ENCODE data around the gene ARHGEF10L.

ARHGEF10L gene

DNA sequence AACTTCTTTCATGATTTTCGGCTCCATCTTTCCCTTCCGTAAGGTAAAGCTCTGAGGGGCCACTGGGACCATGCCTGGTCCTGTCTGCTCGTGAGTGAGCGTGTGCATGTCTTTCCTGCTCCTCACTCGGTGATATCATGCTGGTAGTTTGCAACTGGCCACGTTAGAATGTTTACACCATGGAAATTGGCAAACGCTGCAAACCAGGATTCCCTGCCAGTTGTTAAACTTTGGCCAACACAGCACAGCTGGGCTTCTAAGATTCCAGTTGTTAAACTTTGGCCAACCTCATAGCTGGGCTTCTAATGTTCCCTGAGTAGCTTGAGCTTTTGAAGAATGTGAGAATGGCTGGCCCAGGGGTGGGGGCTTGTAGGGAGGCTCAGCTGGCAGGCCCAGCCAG is 147.6 kb downstream of the ARHGEF10L start:
- no peak for DNase-seq

DNA sequence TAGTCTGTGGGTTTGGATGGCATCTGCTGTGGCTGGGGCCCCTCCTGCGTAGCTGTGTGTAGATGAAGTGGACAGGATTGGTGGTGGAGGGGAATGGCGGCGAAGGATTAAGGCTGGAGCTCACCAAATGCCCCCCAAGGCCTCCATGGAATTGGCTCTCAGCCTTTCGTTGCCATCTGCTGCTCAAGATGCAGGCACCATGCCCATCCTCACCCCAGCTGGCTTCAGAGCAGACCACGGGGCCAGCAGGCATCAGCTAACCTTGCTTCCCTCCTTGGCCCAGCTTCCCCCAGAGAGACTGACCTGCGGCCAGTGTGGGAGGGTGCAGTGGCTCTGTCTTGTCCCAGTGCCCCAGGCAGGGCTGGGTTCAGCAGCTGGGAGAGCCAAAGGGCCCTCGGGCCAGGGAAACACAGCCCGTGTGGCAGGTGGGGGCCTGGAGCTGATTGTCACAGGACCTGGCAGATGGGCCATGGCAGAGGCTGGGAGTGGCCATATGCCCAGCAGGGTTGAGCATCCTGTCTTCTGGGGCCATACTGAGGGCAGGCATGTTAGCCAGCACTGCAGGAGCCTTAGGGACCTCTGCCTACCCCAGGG is 148.8 kb downstream of the ARHGEF10L start:
- DNase-seq = no peak

- DNase-seq = no peak
Measured at GRCh38 chr1:17689011-17689410, 149.5 kb downstream of the ARHGEF10L start.

DNA sequence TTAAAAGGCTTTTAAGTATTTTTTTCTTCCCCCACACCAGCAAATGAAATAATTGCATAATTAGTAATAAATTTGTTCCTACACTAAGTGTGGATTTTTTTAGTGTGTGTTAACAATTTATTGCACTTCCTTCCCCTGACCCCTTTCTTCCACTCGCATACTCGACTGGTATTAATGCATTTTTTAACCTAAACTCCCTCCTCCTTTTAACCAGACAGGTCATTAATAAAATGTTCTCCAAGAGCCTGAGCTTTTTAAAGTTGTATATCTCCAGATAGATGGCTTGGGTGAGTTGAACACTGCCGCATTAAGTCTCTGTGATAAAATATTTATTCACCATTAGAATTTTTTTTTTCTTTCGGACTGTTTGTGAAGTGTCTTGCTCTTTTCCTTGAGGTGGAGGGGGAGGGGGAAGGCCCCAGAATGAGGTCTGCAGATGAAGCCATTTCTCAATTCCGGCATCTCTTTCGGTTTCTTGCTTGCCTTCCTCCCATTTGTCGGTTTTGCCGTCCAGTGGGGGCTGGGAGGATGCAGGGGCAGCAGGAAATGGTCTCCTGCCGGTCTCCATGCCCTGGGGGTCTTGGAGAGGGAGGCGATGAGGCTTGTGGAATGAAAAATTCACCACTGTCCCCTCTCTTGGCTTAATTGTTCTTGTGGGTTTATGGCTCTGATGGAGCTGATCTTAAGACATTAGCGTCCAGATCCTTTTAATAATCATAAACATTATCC is 151.6 kb downstream of the ARHGEF10L start:
- DNase-seq = no peak

- DNase-seq = no peak
Measured at GRCh38 chr1:17692645-17693044, 153.1 kb downstream of the ARHGEF10L start.

DNA sequence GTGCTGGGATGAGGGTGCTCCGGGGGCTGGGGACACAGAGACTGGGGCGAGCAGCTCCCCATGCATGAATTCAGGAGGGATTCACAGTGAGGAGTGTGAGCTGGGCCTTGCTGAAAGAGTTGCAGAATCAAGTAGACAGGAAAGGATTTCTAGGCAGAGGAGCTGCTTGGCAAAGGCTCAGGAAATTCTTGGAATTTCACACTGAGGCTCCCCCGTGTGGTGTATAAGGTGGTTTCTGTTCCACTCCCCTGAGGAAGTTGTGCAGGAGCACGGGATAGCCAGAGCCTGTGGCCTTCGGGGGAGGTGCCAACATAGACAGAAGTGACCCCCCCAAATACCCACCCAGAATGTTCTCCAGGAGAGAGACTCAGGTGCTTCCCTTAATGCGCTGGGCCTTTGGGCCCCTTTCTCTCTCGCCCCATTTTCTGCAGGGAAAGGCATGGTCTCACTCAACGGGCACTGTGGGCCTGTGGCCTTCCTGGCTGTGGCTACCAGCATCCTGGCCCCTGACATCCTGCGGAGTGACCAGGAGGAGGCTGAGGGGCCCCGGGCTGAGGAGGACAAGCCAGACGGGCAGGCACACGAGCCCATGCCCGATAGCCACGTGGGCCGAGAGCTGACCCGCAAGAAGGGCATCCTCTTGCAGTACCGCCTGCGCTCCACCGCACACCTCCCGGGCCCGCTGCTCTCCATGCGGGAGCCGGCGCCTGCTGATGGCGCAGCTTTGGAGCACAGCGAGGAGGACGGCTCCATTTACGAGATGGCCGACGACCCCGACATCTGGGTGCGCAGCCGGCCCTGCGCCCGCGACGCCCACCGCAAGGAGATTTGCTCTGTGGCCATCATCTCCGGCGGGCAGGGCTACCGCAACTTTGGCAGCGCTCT is 157.2 kb downstream of the ARHGEF10L start:
- DNase-seq = no peak

- no peak for DNase-seq
Measured at GRCh38 chr1:17697458-17697857, 158.0 kb downstream of the ARHGEF10L start.

GRCh38 chr1:17699581-17699980 is 160.1 kb downstream of the ARHGEF10L start:
- DNase-seq = no peak

GRCh38 chr1:17700945-17701810 is 161.7 kb downstream of the ARHGEF10L start:
- DNase-seq = no peak

DNA sequence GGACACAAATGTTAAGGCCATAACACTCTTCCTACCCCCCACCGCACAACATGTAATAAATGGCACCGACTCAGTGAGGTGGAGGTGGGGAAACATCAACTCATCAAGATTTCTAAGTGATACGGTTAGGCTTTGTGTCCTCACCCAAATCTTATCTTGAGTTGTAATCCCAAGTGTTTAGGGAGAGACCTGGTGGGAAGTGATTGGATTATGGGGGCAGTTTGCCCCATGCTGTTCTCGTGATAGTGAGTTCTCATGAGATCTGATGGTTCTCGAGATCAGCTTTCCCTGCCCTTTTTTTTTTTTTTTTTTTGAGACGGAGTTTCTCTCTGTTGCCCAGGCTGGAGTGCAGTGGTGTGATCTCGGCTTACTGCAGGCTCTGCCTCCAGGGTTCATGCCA is 164.7 kb downstream of the ARHGEF10L start:
- DNase-seq = no peak

GRCh38 chr1:17706445-17706844 is 166.9 kb downstream of the ARHGEF10L start:
- no peak for DNase-seq

DNA sequence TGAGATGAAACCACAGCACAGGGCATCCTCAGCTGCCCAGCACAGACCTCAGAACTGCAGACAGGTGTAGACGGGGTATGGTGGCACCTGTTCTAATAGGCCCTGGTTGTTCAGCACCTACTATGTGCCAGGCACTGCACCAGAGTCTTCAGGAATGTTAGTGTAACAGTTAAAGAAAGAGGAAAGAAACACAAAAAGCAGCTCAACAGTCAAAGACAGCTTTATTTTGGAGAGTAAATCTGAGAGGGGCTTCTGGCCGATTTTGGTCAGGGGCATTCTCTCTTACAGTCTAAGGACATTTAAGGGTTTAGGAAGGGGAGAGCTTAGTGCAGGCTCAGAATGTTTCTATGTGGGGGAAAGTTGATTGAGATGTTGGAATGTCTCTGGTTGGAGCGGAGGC is 170.5 kb downstream of the ARHGEF10L start:
- DNase-seq = no peak

- no peak for DNase-seq
Measured at GRCh38 chr1:17710889-17711576, 171.5 kb downstream of the ARHGEF10L start.

GRCh38 chr1:17711577-17711910 is 172.0 kb downstream of the ARHGEF10L start:
- DNase-seq = no peak

DNA sequence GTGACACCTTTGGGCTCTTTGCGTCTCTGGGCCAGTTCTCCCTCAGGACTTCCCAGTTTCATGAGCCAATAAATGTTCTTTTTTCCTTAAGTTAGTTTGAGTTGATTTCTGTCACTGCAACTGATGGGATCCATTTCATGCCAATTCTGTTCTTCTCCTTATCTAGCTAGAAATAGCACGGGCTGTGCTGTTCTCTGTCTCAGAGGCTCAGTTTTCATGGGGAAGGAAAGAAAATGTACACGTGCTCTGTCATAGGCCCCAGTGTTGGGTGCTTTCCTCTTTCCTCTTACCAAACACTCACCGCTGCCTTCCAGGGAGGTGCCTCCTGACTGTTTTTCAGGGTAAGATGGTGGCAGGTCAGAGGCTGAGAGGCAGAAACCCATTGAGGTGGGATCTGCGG is 172.4 kb downstream of the ARHGEF10L start:
- DNase-seq = no peak

GRCh38 chr1:17713993-17714392 is 174.5 kb downstream of the ARHGEF10L start:
- DNase-seq = no peak

DNA sequence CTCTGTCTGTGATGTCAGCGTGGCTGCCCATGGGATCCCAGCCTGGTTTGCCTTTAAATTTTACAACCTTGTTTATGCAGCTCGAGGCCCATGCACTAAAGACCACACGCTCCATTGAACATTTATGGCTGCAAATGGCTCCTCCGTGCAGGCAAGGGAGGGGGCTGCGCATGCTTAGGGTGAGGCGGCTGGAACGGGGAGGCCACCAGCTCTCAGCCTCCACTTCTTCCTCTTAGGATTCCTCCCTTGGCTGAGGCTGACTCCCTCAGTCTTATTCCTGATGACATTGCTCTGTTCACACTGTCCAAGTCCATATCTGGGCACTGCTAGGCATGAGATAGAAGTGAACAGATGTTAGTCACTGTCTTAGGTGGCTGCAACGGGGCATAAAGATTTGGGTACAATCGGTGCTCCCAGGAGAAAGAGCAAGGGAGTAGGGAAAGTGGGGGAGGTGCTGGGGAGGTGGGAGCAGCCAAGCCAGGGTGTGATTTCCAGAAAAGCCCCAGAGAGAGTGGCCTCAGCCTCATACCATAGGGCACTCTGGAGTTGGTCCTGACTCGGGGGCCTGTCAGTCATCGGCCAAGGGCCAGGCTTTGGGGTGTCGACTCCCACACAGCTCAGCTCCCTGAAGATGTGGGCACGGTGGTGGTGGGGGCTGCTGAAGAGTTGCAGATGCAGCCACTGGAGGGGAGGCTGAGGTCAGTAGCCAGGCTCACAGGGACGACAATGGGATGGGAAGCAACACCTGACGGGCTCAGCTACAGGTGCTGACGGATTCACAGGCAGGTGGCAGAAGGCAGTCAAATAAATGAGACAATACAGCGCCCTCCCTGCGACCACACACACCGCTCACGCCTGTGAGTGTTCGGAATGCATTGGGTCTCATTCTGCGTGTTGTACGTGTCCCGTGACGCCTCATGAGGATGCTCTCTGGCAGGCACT is 178.4 kb downstream of the ARHGEF10L start:
- no peak for DNase-seq

GRCh38 chr1:17719874-17720273 is 180.4 kb downstream of the ARHGEF10L start:
- no peak for DNase-seq

GRCh38 chr1:17721444-17721843 is 181.9 kb downstream of the ARHGEF10L start:
- DNase-seq = no peak

DNA sequence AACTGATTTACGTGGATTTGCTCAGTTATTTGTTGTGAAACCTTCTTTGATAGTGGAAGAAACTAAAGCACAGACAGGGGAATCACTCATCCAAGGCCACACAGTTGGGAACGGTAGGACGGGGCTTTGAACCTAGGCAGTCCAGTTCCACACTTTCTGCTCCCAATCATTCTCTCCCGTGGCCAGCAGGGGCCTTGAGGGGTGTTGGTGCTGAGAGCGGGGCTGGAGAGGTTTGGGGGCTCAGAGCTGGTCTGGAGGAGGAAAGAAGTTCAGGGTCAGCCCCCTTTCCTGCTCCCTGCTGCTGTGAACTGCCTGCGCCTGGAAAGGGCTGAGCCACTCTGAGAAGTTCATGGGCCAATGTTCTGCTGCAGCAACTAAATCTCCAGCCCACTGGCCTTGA is 184.2 kb downstream of the ARHGEF10L start:
- no peak for DNase-seq

DNA sequence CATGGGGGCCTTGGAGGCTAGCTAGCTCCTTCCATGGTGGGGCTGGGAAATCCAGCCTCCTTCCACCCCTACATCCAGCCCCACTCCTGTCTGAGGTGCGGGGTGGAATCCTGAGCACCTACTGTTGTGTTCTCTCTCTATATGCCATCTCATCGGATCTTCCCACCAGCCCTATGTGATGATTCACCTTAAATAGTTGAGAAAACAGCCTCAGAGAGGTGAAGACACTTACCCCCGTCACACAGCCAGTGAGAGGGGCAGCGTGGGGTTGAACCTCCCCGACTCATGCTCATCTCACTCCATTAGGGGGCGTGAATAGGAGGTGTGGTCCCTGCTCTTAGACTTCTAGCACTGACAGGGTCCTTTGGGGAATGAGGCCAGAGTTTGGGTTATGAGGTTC is 184.7 kb downstream of the ARHGEF10L start:
- no peak for DNase-seq

Data from NCI-H1930 (cell line).